GM21717 (cell line): ENCODE data around the gene SLFN12.
"Not testable (repeated sequence)": the region's sequence is repeated elsewhere in the genome, so short reads cannot be mapped to it uniquely, and the experiment has no call there.

Experiments
- ATAC-seq: cut with Tn5 transposase; IDR thresholded peaks from one replicate; pipeline ENCODE4 v1.9.1; 2021; ENCODE audit warnings: mild to moderate bottlenecking, moderate library complexity; ENCODE audit not compliant: unreplicated experiment

The SLFN12 gene

DNA sequence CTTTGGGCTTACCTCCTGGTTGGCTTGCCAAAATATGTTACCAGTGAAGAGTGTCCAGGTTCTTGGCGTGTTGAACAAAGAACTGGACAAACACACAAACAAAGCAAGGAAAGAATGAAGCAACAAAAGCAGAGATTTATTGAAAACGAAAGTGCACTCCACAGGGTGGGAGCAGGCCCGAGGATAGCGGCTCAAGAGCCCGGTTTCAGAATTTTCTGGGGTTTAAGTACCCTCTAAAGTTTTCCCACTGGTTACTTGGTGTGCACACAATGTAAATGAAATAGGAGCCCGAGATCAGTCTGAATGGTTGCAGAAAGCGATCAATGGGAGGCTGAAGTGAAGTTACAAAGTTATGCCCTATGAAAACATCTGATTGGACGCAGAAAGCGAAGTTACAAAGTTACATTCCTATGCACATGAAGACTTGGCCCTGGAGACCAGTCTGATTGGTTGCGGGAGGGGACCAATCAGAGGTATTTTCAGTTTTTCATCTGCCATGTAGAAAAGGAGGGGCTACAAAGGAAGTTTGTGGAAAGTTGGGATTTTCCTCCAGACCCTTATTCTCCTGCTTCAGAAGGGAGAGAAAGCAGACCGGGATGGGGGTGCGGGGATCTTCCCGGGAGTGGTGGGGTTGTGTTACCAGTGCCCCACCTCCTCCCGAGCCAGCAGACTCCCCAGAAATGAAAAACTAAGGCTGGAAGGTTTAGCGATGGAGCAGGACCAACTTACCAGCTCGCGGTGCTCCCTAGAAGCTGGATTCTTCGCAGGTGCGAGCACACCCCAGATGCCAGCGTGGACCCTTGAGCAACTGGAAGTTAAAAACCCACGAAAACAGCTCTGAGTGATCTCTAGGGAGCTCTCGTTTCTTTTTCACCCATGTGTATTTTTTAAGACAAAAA lies at the start of gene SLFN12:
Gene SLFN12, minus strand, starts transcription at position 325 of the 899 bp plus-strand sequence. CDS start 9,472 bp downstream, outside the sequence.
- peak; percentile 79 for ATAC-seq

- ATAC-seq, result no peak
Observed at GRCh38 chr17:35479271-35479670, 47.0 kb upstream of the SLFN12 start.

GRCh38 chr17:35477248-35477647 lies 44.9 kb upstream of the SLFN12 start:
- no peak for ATAC-seq

GRCh38 chr17:35476283-35476820 lies 44.1 kb upstream of the SLFN12 start:
- ATAC-seq, result no peak

DNA sequence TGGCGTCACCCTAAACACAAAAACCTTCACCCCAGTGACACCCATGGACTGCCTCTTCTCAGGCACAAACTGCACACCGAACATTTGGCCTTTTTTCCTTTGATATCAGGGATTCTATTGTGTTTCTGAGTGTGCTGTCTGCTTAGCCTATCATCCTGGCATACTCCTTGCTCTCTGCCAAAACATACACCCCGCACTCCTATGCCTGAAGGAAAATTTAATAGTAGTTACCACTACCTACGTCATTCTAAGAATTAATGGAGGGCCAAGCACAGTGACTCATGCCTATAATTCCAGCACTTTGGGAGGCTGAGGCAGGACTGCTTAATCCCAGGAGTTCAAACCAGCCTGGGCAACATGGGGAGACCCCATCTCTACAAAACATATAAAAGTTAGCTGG lies 36.2 kb upstream of the SLFN12 start:
- ATAC-seq, result no peak

- ATAC-seq, result no peak
Observed at GRCh38 chr17:35467824-35468223, 35.5 kb upstream of the SLFN12 start.

- ATAC-seq, result peak; percentile 83
Observed at GRCh38 chr17:35460354-35460851, 28.1 kb upstream of the SLFN12 start.

DNA sequence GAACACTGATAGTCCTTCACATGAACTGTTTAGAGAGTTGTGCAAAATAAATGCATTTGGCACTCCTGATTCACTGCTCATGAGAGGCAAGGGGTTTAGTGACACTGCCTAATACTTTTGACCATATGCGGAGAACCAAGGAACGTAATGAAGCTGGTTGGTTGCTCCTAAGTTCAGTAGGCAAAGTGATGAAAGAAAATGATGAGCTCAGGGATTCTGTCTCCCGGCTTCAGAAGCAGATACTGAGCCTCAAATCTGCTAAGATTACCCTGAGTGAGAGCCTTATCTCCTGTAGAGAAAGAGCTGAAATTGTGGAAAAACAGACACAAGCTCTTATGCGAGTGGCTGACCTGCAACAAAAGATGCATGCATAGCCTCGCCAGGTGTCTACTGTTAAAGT lies 21.7 kb upstream of the SLFN12 start:
- ATAC-seq, result not testable (repeated sequence)

- no peak for ATAC-seq
Observed at GRCh38 chr17:35453171-35453570, 20.9 kb upstream of the SLFN12 start.

DNA sequence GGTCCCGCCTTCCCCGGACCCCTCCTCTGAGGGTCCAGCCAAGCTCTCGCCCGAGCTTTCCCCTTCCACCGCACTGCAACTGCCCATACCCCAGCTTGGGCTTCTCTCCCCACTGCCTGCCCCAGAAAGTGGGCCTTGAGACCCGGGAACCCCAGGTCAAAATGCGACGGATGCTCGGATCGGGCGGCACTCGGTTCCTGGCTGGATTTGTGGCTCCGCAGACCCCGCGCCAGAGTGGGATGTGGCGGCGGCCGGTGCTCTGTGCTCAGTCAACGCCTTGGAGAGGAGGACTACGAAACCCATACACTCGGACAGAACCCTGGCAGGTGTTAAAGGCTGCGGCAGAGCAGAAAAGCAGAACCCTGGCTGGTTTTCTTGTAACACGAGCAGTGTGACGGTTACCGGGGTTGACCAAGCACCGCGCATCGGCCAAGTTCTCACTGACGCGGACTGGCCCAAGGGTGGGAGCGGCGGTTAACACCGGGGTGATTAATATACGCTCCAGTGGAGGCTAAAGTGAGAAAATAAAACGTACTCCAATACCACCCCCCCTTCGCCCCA lies 17.2 kb upstream of the SLFN12 start:
- ATAC-seq, result no peak

DNA sequence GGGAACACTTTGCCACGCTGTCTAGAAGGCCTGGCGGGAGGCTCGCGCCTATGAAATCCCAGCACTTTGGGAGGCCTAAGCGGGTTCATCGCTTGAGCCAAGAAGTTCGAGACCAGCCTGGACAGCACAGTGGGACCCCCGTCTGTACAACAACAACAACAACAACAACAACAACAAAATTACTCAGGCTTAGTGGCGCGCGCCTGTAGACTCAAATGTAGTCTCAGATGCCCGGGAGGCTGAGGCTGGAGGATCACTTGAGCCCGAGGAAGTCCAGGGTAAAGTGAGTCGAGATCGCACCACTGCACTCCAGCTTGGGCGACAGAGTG lies 16.6 kb upstream of the SLFN12 start:
- peak; percentile 6 for ATAC-seq

GRCh38 chr17:35448214-35448898 lies 16.1 kb upstream of the SLFN12 start, which contains the start of gene SLFN13:
Gene SLFN13, minus strand, starts transcription at chr17:35448766. Its CDS starts 3,086 bp downstream, at chr17:35445680.
- ATAC-seq, result peak; percentile 75

DNA sequence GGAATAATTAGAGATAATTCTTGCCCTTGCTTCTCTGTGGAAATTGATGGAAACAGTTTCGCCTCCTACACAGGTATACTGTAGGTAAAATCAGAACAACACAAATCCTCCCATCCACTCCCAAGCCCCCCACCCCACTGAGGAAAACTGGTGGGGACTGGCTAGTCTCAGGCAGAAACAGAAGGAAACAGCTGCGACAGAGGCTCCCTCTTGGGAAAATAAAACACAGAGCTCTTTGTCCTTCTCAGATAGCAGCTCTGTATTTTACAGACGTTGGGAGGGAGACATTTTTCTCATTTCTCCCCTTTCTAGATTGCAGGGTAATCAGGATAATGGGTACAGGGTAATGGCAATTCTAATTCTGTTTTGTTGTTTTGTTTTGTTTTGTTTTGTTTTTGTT lies 15.2 kb upstream of the SLFN12 start:
- no peak for ATAC-seq

DNA sequence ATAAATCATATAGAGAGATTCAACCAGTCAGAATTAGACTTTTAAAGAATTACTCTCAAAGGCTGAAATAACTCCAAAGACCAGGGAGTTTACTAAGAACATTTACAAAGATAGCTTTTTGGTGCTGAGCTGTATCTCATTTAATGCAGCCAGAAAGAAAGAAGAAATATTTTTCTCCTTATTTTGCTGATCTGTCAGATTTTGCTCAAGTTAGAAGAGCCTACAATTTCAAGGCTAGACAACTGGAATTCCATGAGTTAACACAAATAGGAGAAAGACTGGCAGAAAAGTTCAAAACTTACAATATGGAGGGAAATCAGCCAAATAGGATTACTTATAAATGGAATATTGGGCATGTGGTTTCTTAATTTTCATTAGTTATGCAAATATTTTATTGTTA lies 6.1 kb upstream of the SLFN12 start:
- ATAC-seq, result no peak

DNA sequence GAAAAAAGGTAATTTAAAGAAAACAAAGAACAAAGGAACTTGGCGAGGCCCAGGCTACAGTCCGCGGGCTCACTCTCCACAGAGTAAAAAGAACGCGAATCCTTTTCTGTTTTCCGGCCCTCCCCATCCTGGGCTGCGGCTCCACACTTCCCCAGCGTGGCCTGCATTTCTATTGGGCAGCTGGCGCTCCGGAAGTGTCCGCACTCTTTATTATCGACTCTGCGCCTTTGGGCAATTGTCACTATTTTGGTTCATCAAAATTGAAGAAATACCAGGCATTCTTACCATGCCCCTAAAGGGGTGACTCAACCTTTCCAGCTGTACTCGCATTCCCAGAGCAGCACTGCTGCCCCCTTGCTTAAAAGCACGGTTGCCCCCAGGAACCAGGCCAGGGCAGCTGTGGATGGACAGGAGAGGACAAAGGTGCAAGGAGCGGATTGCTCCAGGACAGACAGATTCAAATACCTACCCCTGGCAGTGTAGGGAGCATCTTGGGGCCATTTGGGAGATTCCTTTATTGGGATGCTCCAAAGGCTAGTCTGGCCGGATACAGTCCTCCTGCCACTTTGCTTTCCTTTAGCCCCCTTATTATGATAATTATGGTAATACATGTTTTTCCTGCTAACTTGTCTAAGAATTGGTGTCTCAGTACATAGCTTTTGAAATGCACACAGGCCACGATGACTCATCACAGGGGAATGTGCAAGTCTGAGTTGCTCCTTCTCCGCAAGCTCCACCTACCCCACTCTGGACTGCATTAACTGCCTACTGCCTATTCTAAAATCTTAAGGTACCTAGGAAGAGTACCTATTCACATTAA lies 985 bp upstream of the SLFN12 start:
- ATAC-seq, result no peak

DNA sequence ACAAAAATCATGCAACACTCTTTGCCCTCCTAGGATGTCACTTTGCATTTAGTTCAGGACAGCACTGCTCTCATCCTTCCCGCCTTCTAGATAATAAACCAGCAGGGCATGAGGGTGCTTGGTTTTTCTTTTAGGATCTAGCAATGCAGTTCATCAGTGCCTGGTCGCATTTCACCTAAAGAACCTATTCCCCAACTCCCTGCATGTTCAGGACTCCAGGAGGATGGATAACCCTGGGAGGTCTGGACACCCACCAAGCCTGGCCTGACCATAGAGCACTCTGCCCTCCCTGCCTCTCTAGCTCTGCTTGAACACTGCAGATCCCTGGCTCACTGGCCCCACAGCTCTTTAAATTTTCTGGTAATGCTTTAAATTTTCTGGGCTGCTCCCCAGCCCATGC lies 2.6 kb downstream of the SLFN12 start:
- ATAC-seq, result no peak

DNA sequence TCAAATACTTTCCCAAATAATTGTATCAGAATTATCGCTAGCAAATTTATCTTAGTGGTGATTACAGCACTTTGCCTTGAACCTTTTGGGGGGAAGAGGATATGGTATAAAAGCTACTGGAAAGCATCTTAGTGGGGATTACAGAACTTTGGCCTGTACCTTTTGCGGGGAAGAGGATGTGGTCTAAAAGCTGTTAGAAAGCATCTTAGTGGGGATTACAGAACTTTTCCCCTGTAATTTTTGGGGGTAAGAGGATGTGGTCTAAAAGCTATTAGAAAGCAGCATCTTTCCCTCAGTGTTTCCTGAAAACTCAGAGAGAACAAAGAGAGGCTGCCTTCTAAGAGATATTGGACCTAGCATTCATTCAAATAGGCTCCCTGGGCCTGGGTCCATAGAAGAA lies 4.1 kb downstream of the SLFN12 start:
- ATAC-seq, result no peak

DNA sequence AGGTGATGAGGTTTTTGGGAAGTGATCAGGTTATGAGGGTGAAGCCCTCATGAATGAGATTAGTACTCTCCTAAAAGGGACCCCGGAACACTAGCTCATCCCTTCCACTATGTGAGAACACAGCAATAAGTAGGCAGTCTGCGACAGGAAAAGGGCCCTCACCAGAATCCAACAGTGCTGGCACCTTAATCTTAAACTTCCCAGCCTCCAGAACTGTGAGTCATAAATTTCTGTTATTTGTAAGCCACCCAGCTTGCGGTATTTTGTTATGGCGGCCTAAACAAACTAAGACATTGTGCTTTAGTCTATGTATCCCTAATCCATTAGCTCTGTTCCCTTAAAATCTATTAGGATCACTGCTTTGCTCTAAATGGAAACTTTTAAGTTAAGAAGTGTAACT lies 8.5 kb downstream of the SLFN12 start:
- ATAC-seq, result no peak

DNA sequence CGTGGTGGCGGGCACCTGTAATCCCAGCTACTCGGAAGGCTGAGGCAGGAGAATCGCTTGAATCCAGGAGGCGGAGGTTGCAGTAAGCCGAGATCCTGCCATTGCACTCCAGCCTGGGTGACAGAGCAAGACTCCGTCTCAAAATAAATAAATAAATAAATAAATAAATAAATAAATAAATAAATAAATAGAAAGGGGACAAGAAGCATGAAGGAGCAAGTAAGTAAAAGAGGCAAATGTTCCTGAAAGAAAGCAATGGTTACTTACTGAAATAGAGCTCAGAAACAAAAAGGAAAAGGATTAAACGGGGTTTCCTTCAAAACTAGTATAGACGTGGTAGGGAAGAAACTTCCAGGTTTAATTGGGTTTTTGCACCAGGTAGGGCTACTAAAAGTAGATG lies 11.2 kb downstream of the SLFN12 start:
- not testable (repeated sequence) for ATAC-seq

DNA sequence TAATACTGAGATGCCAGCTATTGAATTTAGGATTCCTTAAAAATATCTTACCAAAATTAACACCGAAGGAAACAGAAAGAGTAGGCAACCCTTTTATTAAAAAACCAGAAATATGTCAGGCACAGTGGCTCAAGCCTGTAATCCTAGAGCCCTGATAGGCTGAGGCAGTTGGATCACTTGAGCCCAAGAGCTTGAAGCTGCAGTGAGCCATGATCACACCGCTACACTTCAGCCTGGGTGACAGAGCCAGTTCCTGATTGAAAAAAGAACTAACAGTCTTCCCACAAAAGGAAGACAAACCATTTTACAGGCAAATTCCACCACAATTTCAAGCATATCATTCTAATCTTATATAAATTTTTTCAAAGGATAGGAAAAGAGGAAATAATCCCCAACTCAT lies 15.6 kb downstream of the SLFN12 start:
- ATAC-seq, result no peak

DNA sequence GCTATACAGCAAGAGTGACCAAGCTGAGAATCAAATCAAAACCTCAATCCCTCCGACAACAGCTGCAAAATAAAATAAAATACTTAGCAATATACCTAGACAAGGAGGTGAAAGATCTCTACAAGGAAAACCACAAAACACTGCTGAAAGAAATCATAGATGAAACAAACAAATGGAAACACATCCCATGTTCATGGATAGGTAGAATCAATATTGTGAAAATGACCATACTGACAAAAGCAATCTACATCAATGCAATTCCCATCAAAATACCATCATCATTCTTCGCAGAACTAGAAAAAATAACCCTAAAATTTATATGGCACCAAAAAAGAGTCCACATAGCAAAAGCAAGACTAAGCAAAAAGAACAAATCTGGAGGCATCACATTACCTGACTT lies 17.6 kb downstream of the SLFN12 start:
- ATAC-seq, result not testable (repeated sequence)
